Anterior cingulate cortex (tissue), 58 donors: ENCODE results near the gene ZRSR2.

Source experiments
- DNase-seq, 58 donors: peaks; one replicate each; lab custom pipeline; 2025; lab: John Stamatoyannopoulos, UW

ZRSR2 gene

GRCh38 chrX:15843960-15844359 is 53.7 kb downstream of the ZRSR2 start:
- no peak for DNase-seq

DNA sequence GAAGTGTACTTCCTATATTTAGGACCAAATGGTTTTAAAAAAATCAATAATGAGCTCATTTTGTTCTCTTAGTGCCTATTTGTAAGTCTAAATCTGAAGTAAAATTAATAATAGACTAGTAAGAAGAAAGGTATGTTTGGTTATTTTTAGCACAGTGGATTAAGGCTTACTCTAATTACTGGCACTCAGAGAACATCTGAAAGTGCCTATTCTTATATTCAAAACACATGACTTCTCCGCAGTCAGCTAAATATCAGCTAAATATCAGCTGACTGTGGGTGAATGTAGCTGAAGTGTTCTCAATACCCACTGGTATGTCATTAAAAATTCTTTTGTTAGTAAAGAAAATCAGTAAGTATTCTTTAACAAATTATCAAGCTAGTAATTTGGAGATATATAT is 58.3 kb downstream of the ZRSR2 start:
- DNase-seq, result peak in 1 of 58 donors; percentile 3

DNA sequence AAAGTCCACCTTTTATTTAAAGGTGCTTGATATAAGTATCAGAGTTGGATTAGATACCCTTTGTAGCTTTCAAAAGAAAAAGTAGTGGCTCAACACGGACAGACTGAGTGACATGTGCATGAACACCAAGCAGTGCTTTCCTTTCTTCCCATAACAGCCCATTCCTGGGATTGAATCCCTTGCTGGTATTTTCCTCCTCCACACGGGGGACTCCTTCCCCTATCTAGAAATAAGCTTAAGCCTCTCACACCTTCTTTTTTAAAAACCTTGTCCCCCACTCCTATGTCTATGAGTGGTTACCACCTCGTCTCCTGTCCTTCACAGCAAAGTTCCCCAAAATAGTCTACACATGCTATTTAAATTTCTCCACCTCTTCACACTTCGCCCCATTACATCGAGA is 59.3 kb downstream of the ZRSR2 start:
- peak in 3 of 58 donors; percentile 0 to 13 (median 0) for DNase-seq

- DNase-seq, result peak in 1 of 58 donors; percentile 48
Measured at GRCh38 chrX:15853586-15854079, 63.3 kb downstream of the ZRSR2 start.

- peak in 51 of 58 donors; percentile 0 to 73 (median 36) for DNase-seq
Measured at GRCh38 chrX:15854080-15854655, 63.9 kb downstream of the ZRSR2 start.

DNA sequence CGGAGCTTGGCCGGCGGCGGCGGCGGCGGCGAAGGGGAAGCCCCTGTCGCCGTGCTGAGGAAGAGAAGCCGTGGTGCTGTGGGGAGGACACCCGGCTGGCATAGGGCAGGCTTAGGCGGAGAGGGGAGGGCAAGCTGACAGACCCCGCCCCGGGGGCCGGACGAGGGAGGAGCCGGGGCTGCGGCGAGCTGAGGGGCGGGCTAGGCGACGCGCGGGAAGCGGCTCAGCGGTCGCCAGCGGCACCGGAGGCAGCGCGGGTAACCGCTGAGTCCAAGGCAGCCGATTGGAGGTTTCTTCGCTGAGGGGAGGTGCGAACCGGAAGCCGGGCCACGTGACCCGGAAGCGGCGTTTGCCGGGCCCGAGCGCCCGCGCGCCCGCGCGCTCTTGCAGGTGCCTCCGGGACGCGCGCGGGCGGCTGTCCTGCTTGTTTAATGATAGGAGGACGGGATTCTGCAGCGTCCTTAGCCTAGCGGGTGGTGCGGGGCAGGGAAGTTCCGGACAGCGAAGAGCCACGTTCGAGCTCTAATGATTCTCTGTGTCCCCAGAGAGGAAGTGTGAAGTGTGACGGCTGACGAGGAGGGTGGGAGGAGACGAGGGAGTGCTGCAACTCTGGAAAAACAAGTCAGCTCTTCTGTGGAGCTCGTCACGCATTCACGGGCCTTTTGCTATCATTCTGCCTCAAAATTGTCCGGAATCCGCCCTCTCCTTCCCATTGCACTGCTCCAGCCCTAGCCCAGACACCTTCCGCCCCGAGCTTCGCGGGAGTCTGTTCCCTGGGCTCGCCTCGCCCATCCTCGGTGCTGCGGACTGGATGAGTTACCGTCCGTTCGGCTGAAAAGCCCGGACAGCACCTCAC is 64.7 kb downstream of the ZRSR2 start, which contains the start of gene AP1S2:
Gene AP1S2, minus strand, starts transcription at position 102 of the 856 bp plus-strand sequence. CDS start 2,289 bp downstream, outside the sequence.
- DNase-seq, result peak; percentile 12 to 97 (median 89)

DNA sequence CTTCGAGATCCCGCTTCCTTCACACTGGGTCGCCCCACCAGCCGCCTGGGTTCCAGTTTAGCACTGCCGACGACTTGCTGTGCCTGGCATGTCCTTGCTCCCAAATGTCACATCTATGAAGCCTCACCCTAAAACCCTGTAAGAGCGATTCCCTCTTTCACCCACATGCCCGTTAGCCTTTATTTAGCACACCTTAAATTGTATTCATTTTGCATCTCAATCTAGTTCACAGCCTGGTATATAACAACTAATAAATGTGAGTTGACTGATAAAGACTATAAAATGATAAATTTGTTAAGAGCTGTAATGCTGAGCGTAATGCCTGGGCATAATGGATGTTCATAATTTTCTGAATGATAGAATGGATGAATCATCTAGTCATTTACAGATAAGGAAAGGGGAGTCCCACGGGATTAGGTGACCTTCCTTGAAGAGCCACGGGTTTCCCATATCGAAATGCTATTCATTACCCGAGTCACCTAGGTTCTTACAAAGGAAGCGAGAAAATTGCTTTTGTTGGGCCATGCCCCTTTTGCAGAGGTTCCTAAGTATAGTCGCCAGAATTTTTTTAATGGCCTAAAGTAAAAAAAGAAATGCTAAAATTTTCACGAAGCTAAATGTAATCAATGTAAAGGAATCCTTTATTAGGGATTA is 65.4 kb downstream of the ZRSR2 start:
- no peak for DNase-seq

- DNase-seq, result no peak
Measured at GRCh38 chrX:15856222-15856587, 65.9 kb downstream of the ZRSR2 start.

GRCh38 chrX:15856636-15857035 is 66.4 kb downstream of the ZRSR2 start:
- no peak for DNase-seq

DNA sequence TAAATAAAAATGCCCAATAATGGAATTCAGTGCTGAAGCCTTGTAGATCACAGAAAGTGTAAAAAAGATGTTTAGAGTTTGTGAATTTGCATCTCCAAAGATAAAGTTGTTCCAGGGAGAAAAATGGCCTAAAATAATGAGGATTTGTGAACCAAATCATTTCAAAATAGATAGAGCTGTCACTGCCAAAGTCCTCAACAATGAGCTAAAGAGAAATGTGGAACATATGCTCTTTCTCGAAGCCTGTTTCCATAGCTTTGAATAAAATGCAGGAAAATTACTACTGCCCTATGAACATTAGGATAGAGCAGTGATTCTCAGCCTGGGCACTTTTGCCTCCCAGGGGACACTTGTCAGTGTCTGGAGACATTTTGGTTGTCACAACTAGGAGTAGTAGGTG is 67.8 kb downstream of the ZRSR2 start:
- DNase-seq, result no peak

DNA sequence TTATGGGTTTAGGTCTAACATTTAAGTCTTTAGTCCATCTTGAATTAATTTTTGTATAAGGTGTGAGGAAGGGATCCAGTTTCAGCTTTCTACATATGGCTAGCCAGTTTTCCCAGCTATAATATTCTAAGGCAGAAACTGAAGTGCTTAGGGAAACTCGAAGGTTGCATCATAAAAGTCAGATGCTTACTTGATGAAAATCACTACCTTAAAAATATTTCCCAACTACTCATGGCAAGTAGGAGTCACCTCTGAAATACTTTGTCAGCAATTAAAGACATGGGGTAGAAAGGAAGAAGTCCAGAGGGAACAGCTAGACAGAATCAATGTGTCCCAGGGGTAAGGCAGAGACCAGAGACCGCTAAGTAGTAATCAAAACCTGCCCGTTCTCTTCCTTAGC is 70.6 kb downstream of the ZRSR2 start:
- no peak for DNase-seq

- DNase-seq, result peak in 1 of 58 donors; percentile 8
Measured at GRCh38 chrX:15864023-15864422, 73.7 kb downstream of the ZRSR2 start.

- DNase-seq, result no peak
Measured at GRCh38 chrX:15864629-15865028, 74.3 kb downstream of the ZRSR2 start.

DNA sequence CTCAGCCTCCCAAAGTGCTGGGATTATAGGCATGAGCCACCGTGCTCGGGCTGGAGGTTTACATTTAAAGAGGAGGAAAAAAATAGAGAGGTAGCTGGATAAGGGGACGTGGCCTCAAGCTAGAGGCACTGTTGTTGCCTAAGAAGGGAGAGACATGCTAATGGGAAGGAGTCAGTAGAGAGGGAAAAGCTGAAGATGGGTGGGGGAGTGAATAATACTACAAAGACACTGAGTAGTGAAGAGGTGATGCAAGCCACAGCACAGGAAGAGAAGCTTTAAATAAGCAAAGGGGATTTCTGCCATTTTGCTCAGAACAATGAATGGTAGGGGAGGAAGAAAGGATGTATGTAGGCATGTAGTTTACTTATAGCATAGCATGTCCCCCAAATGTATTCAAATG is 75.9 kb downstream of the ZRSR2 start:
- no peak for DNase-seq

GRCh38 chrX:15869695-15870094 is 79.4 kb downstream of the ZRSR2 start:
- DNase-seq, result no peak

DNA sequence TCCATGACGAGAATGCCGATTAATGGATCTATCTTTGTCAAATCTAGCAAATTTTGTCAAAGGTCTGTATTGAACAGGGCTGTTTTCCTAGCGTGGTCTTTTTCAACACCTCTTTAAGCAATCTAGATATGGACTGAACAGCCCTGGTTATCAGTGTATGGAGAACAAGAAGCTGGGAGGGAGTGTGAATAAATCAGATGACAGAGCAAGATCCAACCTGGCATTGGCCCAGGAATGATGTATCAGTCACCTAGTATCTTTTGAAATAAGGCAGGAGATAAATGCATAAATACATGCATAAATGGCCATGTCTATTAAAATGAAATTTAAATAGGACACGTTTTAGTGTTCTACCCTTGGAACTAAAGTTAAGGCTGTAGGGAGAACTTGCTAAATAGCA is 80.0 kb downstream of the ZRSR2 start:
- DNase-seq, result no peak
